ENCODE data around the gene SSPN. TPM values are rescaled to one million over a fixed set of nuclear protein-coding genes. Genes with fewer than 3 reads are reported as not detected.

SSPN gene
- total RNA-seq, 1 donor from 2014 or later: 44.7 TPM

GRCh38 chr12:26239852-26240815 is 44.8 kb downstream of the SSPN start:
- H3K27me3 ChIP-seq: no peaks in the 10 kb centered on the region
- H3K27ac ChIP-seq: no peak overlapping the region
- H3K36me3 ChIP-seq: no peaks in the 10 kb centered on the region
- DNase-seq (ENCODE audit: extremely low spot score in 2 of 2): no peak
- no peak overlapping the region for H3K4me3 ChIP-seq
- H3K9me3 ChIP-seq: no peaks in the 10 kb centered on the region
- intact Hi-C loops (cut with DNase I): no loop called here
- peaks cover 15% of the 10 kb centered on the region for H3K4me1 ChIP-seq
- no peak for TF ChIP-seq POLR2AphosphoS5 (IDR thresholded peaks at IDR 0.05; ENCODE audit: insufficient read depth in 1 of 2, low read depth in 1 of 2)

DNA sequence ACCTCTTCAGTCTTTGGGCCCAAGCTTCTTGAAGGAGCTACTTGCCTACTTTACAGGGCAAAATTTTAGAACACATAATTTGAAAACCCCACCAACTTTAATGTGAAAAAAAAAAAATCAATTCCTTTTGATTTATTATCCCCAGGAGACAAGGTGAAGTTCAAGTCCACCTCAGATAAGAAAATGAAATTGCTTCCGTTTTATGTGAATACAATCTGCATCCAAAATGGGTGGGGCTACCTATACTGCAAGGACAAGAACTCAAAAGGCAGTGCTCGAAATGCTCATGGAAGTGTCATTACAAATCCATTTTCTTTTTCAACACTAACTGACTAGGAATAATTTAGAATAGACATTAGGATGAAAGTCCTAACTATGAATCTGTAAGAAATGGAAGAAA is 45.7 kb downstream of the SSPN start:
- intact Hi-C loops (cut with DNase I): no loop called here
- H3K27ac ChIP-seq: no peak overlapping the region
- no peaks in the 10 kb centered on the region for H3K27me3 ChIP-seq
- H3K4me1 ChIP-seq: peaks cover 15% of the 10 kb centered on the region
- no peak overlapping the region for H3K4me3 ChIP-seq
- no peaks in the 10 kb centered on the region for H3K36me3 ChIP-seq
- no peak for DNase-seq (ENCODE audit: extremely low spot score in 2 of 2)
- TF ChIP-seq CTCF (IDR thresholded peaks at IDR 0.05): no peak
- no peak for TF ChIP-seq POLR2A (IDR thresholded peaks at IDR 0.05)
- no peak for TF ChIP-seq POLR2AphosphoS5 (IDR thresholded peaks at IDR 0.05; ENCODE audit: insufficient read depth in 1 of 2, low read depth in 1 of 2)
- no peaks in the 10 kb centered on the region for H3K9me3 ChIP-seq

- Histone ChIP-seq H3K4me1 (peaks cover 15% of the 10 kb centered on the region), H3K27me3 (no peaks in the 10 kb centered on the region), H3K9me3 (no peaks in the 10 kb centered on the region), H3K36me3 (no peaks in the 10 kb centered on the region), H3K4me3 (no peak overlapping the region), H3K27ac (no peak overlapping the region)
- TF ChIP-seq POLR2AphosphoS5 (IDR thresholded peaks at IDR 0.05; ENCODE audit: insufficient read depth in 1 of 2, low read depth in 1 of 2): no peak
- TF ChIP-seq CTCF (IDR thresholded peaks at IDR 0.05): no peak
- no peak for TF ChIP-seq POLR2A (IDR thresholded peaks at IDR 0.05)
- intact Hi-C loops (cut with DNase I): no loop called here
- DNase-seq (ENCODE audit: extremely low spot score in 2 of 2): no peak
These were observed 47.3 kb downstream of the SSPN start for GRCh38 chr12:26242683-26243082.

GRCh38 chr12:26244503-26244902 is 49.1 kb downstream of the SSPN start:
- H3K27ac ChIP-seq: no peak overlapping the region

More at GRCh38 chr12:26244503-26244902, 49.1 kb downstream of the SSPN start:
- no peaks in the 10 kb centered on the region for H3K36me3 ChIP-seq
- no peak for DNase-seq (ENCODE audit: extremely low spot score in 2 of 2)
- TF ChIP-seq CTCF (IDR thresholded peaks at IDR 0.05) (no peak), POLR2AphosphoS5 (IDR thresholded peaks at IDR 0.05; ENCODE audit: insufficient read depth in 1 of 2, low read depth in 1 of 2) (no peak), POLR2A (IDR thresholded peaks at IDR 0.05) (no peak)
- no peak overlapping the region for H3K4me3 ChIP-seq
- no peaks in the 10 kb centered on the region for H3K9me3 ChIP-seq
- intact Hi-C loops (cut with DNase I): no loop called here
- H3K27me3 ChIP-seq: no peaks in the 10 kb centered on the region
- H3K4me1 ChIP-seq: peaks cover 9% of the 10 kb centered on the region
